Measurements from ENCODE around the gene ATP2B3.

Gene ATP2B3

DNA sequence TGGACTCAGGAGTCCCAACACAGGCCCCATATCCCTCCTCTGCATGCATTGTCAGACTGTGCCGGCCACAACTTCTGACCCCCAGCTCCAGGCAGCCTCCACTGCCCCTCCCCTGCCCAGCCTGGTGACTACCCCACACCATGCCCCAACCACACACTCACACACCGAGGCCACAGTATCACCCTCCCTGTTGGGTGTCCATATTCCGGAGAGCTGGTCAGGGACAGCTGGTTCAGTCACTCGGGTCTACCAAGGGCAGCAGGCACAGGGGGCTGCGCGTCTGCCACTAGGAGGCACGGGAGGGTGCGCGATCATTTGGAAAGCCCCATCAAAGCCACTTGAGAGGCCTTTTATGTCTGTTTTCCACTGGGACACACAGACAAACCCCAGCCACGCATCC, 55.2 kb downstream of the ATP2B3 start:
- H3K4me1 ChIP-seq, result no peaks in the 10 kb centered on the region
- no peak overlapping the region for H3K4me3 ChIP-seq
- no peaks in the 10 kb centered on the region for H3K36me3 ChIP-seq
- TF ChIP-seq, protein P1, sequence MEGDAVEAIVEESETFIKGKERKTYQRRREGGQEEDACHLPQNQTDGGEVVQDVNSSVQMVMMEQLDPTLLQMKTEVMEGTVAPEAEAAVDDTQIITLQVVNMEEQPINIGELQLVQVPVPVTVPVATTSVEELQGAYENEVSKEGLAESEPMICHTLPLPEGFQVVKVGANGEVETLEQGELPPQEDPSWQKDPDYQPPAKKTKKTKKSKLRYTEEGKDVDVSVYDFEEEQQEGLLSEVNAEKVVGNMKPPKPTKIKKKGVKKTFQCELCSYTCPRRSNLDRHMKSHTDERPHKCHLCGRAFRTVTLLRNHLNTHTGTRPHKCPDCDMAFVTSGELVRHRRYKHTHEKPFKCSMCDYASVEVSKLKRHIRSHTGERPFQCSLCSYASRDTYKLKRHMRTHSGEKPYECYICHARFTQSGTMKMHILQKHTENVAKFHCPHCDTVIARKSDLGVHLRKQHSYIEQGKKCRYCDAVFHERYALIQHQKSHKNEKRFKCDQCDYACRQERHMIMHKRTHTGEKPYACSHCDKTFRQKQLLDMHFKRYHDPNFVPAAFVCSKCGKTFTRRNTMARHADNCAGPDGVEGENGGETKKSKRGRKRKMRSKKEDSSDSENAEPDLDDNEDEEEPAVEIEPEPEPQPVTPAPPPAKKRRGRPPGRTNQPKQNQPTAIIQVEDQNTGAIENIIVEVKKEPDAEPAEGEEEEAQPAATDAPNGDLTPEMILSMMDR (IDR thresholded peaks at IDR 0.05), result no peak
- intact Hi-C loops (cut with DNase I; ENCODE audit: low total_unique reads), result no loop called here
- H3K9me3 ChIP-seq, result no peaks in the 10 kb centered on the region
- H3K27me3 ChIP-seq, result no peaks in the 10 kb centered on the region
- no peak overlapping the region for H3K27ac ChIP-seq
- no peak for DNase-seq

GRCh38 chrX:153573984-153574383, 56.5 kb downstream of the ATP2B3 start:
- TF ChIP-seq, protein P1 (IDR thresholded peaks at IDR 0.05), result no peak
- no peaks in the 10 kb centered on the region for H3K27me3 ChIP-seq

GRCh38 chrX:153576239-153576870, 58.9 kb downstream of the ATP2B3 start:
- DNase-seq, result no peak
- TF ChIP-seq, protein P1 (IDR thresholded peaks at IDR 0.05), result no peak
- Histone ChIP-seq H3K27ac (no peak overlapping the region), H3K4me1 (no peaks in the 10 kb centered on the region), H3K9me3 (no peaks in the 10 kb centered on the region), H3K4me3 (no peak overlapping the region), H3K36me3 (no peaks in the 10 kb centered on the region), H3K27me3 (no peaks in the 10 kb centered on the region)
- intact Hi-C loops (cut with DNase I; ENCODE audit: low total_unique reads), result no loop called here

More at GRCh38 chrX:153573984-153574383, 56.5 kb downstream of the ATP2B3 start:
- no peaks in the 10 kb centered on the region for H3K4me1 ChIP-seq
- H3K36me3 ChIP-seq, result no peaks in the 10 kb centered on the region
- H3K27ac ChIP-seq, result no peak overlapping the region
- no peaks in the 10 kb centered on the region for H3K9me3 ChIP-seq
- H3K4me3 ChIP-seq, result no peak overlapping the region
- intact Hi-C loops (cut with DNase I; ENCODE audit: low total_unique reads), result no loop called here
- no peak for DNase-seq

- Histone ChIP-seq H3K36me3 (no peaks in the 10 kb centered on the region), H3K9me3 (no peaks in the 10 kb centered on the region), H3K27ac (no peak overlapping the region), H3K4me1 (no peaks in the 10 kb centered on the region), H3K4me3 (no peak overlapping the region), H3K27me3 (no peaks in the 10 kb centered on the region)
- intact Hi-C loops (cut with DNase I; ENCODE audit: low total_unique reads), result no loop called here
- no peak for DNase-seq
- TF ChIP-seq, protein P1 (IDR thresholded peaks at IDR 0.05), result no peak
Observed at GRCh38 chrX:153576961-153577360, 59.5 kb downstream of the ATP2B3 start.

- H3K36me3 ChIP-seq, result no peaks in the 10 kb centered on the region
- intact Hi-C loops (cut with DNase I; ENCODE audit: low total_unique reads), result no loop called here
- no peaks in the 10 kb centered on the region for H3K9me3 ChIP-seq
- H3K27ac ChIP-seq, result no peak overlapping the region
- DNase-seq, result no peak
- H3K4me3 ChIP-seq, result no peak overlapping the region
- no peaks in the 10 kb centered on the region for H3K4me1 ChIP-seq
- H3K27me3 ChIP-seq, result no peaks in the 10 kb centered on the region
- TF ChIP-seq, protein P1 (IDR thresholded peaks at IDR 0.05), result no peak
Observed at GRCh38 chrX:153578200-153578835, 60.9 kb downstream of the ATP2B3 start.

All from tibial artery (tissue), 4 donors.